NCI-H1694 treated with DMSO at 0.1 percent for 48 hours (cell line): ENCODE results near the gene FRZB.
"Not testable (repeated sequence)": the region's sequence is repeated elsewhere in the genome, so short reads cannot be mapped to it uniquely, and the experiment has no call there.

Experiments used
- DNase-seq: peaks from one replicate; lab custom pipeline; 2025; lab: John Stamatoyannopoulos, UW

Gene FRZB

DNA sequence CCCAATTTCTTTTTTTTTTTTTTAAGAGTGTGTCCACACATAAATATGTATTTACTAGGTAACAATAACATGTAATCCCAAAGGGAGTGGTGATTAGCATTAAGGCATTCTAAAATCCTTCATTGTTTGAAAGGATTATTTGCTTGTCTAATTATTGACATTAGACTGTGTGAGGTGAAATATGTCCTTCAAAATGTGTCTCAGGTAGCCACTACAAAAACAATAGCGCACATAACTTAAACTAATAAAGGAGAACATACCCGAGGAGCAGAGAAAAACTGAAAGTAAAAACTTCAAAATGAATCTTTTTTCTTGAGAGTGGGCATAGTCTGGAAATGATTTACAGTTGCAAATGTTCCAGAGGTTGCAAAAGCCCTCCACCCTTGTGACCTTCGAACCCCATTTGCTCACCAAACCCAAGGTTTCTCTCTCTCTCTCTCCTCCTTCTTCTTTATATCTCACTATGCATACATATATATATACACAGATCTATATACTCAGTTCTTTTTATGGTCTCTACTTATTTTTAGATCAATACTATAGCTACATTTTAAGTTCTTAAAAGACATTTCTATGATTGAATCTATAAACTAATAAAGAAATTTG, 24.4 kb upstream of the FRZB start:
- DNase-seq: no peak

DNA sequence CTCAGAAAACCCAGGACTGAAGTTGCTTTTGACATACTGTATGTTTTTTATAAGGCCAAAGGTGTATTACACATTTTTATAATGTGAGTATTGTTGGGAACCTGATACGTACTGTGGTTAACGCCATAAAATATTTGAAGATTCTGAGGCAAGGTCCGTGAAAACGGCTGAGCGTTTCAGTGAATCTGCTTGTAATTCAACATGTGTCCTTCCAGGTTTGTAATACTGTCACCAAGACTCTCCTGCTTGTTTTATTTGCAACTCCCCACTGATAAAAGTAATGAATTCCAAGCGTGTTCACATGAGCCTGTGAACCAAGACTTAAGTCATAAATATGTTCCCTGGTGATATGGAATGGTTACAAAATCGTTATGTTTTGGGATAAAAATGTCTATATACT, 23.9 kb upstream of the FRZB start:
- no peak for DNase-seq

DNA sequence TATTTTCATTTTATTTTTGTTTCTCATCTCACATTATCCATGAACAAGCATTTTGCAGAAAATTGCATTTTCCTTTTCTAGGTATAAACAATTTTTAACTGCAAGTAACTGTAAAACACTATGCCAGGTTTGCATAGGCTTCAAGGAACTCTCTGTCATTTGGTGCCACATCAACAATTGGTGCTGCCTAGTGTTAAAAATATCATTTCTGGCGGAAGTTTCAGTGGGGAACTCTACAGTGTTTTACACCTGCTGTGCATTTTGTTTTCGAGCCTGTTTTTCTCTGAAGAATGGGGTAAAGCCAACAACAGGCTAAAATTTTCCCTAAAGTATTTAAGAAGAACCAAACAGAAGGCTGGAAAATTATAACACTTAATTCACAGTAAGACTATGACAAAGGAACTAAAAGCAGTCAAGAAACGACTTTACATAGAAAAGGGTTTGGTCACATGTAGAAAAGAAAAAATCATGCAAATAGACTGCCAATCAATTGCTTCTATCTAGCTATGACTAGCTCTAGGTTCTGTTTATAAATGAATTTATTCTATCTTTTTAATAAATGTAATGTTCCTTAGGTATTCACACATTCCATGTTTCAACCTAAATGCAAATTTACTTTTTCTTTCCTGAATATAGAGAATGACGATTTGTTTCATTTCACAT, 21.4 kb upstream of the FRZB start:
- no peak for DNase-seq

DNA sequence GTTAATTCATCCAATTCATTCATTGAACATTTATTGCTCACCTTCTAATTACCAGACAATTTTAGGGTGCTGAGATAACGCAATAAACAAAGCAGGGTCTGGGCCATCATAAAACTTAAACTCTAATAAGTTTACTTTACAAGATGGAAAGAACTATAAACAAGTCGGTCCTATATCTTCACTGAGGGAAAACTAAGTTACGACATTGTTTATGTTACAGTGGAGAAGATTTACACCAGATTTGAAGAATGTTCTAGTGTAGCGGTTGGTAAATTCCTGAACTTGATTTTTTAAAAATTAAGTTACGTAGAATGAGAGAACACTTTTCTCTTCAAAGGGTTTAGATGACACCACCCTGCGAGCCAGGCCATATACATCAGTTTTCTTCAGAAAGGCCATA, 20.7 kb upstream of the FRZB start:
- DNase-seq: no peak

DNA sequence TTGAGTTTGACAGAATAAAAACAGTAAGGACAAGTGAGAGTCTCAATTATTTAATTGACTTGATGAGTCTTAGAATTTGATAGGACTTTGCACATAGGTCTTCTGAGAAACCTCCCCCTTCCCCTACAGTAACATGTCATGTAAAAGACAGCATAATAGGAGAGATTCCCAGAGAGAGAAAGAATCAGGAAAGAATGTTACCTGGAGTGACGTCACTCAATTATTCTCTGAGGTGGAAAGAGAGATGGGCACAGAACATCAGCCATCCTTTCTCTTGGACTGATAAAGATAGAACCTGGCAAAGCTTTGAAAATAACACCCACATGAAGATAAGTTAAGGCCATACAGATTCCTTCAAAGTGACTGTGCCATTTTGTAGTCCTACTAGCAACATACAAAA, 19.3 kb upstream of the FRZB start:
- no peak for DNase-seq

DNA sequence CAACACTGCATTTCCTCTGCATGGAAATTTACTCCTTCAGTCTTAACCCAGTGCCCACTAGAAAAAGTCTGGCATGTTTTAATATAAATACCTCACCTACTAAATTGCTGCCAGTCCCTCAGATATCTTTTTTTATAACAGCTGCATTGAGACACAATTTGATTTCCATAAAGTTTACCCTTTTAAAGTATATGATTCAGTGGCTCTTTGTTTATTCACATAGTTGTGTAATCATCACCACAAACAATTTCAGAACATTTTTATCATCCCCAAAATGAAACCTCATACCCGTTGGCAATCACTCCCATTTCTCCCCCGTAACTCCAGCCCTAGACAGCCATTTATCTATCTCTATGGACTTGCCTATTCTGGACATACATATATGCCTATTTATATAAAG, 17.0 kb upstream of the FRZB start:
- DNase-seq: no peak

DNA sequence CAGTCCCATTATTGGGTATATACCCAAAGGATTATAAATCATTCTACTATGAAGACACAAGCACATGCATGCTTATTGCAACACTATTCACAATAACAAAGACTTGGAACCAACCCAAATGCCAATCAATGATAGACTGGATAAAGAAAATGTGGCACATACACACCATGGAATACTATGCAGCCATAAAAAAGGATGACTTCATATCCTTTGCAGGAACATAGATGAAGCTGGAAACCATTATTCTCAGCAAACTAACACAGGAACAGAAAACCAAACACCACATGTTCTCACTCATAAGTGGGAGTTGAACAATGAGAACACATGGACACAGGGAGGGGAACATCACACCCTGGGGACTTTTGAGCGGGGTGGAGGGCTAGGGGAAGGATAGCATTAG, 13.7 kb upstream of the FRZB start:
- not testable (repeated sequence) for DNase-seq

DNA sequence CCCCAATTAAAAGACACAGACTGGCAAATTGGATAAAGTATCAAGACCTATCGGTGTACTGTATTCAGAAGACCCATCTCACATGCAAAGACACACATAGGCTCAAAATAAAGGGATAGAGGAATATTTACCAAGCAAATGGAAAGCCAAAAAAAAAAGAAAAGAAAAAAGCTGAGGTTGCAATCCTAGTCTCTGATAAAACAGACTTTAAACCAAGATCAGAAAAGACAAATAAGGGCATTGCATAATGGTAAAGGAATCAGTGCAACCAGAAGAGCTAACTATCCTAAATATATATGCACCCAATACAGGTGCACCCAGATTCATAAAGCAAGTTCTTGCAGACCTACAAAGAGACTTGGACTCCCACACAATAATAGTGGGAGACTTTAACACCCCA, 10.2 kb upstream of the FRZB start:
- DNase-seq: not testable (repeated sequence)

DNA sequence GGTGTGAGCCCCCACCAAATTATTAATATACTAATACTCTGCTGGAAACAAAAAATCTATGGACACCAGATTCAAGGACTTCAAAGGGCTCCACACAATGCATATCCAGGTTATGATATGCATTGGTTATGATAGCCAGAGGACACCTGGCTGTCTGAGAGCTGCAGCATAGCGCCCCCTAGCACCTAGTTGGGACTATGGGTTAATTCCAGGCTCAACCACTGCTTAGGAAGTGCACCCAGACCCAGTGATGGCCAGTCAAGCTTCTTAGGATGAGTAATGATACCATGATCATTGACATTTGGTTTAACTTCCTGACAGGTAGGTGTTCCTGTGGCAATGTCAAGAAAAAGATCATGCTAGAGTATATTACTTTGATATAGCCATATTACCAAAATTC, 3.8 kb upstream of the FRZB start:
- peak; percentile 5 for DNase-seq

DNA sequence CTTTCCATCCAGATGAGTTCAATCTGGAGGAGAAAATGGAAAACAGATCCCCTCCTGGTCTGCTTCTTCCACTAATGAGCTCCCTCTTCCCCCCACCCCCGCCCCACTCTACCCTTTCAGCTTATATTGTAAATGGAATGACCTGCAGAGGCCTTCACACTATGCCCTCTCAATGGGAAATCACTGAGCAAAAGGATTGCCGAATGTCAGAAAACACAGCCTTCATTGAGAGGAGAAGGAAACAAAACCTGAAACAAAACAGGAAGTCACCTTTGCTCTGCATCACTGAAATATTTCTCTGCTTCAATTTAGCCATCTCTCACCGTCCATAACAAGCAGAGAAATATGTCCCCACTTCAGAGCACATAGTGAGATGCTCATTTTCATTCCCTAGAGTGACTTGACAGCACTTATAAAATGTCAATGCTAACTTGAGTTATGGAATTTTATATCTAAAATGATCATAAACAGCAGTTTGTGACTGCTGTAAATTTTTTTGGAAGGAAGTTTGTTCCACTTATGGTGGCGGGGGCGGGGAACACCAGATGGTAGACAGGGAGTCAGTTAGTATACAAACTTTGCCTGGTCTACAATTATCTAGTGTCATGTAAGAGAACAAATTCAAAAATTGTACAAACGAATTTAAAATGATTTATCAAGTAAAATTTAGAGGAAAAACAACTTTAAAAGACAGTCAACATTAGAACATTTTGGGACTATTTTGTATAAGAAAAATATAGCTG, 1.8 kb upstream of the FRZB start:
- DNase-seq: peak; percentile 27

DNA sequence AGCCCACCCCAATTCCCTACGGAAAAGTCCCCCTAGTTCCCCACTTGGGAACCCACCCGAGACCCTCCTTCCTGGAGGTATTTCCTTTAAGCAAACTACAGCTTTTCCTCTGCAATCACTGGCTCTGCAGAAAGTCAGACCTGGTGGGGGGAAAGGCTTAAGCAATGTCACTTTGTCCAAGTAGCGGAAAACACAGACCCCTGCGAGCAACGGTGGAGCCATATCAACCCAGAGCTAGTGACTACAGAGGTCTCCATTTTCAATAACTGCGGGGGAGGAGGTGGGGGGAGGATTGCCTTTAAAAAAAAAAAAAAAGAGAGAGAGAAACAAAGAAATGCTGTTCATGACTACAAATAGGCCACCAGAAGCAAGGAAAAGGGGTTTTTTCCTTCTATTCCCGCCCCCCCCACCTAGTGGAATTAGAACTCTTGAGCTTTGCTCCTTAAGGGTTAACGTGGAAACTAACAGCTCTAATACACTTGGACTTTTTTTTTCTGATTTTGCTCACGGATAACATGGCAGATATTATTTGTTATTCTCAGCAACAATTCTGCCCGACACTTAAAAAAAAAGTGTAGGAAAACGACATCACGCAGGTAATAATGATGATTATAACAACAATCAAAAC, 1.1 kb upstream of the FRZB start:
- no peak for DNase-seq

DNA sequence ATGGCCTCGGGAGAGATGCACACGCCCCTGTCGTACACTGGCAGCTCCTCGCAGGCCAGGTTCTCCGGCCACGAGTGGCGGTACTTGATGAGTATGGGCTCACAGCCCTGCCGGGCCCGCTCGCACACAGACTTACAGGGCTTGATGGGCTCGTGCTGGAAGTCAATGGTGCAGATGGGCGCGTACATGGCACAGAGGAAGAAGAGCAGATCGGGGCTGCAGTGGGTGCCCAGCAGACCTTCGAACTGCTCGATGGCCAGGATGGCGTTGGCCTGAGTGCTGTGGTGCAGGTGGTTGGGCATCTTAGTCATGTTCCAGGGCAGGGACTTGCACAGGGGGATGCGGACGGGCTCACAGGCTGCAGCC, 359 bp downstream of the FRZB start:
- no peak for DNase-seq

DNA sequence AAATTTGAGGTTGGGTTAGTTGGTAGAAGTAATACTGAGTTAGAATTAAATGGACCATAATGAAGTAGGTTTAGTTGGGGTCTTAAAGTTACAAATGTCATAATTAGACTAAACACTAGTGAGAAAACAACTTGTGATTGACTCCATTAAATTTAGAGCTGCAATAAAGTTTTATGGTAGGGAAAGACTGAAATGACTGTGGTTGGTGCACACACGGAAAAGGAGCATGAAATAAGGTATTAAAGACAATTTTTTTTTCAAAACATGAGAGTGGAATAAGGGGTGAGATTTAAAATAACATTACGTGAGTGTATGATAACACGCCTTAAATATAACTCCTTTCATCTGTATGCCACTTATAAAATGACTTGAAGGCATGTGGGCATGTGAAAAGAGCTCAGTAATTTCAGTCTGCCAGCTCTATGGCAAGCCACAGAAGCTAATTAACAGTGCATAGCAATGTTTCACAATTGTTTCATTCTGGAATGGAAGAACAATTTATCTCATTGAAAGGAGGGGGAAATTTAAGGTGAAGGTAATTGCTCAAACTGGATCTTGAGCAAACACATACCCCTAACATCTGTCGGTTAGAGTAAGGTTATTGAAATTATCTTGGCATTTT, 1.4 kb downstream of the FRZB start:
- DNase-seq: no peak

DNA sequence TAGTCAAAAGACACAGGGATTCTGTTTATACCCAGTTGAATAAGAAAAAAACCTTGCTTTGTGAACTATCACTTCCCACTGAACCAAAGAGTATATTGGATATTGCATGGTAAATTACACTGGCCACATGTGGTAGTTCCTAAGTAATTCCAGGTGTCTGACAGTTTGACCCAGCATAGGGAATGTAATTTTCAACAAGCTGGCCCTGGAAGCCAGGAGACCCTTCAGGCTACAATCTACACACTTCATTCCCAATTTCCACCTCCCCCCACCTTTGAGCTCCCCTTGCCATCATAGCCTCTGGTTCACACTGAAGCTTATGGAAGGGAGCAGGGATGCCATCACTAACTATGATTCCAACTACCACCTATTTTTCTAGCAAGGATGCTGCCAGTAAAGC, 2.8 kb downstream of the FRZB start:
- DNase-seq: no peak

DNA sequence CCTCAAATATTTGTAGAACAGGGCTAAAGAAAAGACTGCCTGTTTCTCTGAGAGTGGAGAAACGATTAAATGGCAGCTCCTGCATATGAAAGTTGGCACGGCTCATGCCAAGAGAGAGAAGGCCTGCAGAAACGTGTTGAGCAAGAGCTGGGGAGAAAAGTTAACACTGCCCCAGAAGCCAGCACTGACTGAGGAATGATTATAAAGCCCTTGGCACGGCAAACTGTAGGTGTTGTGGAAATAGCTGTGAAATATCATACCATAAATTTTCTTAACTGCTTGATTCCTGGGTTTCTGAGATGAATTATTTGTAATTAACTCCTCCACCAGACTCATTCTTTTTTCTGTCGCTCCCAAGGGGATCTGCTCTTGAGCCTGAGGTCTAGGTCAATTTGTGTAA, 4.3 kb downstream of the FRZB start:
- no peak for DNase-seq

DNA sequence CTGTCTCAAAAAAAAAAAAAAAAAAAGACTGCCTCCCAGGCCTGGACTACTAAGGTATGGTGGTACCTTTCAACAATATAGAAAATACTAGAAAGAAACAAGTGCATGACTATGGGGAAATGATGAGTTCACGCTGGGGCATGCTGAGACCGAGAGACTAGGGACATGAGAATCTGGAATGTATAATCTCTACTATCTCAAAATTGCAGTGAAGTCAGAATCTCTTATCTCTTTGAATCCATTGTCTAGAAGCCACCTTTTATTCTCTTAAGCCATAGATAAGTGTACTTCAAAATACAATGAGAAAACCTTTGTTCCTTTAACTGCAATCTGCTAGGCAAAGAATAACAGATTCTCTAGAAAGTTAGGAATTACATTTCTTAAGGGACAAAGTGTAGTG, 5.6 kb downstream of the FRZB start:
- no peak for DNase-seq

DNA sequence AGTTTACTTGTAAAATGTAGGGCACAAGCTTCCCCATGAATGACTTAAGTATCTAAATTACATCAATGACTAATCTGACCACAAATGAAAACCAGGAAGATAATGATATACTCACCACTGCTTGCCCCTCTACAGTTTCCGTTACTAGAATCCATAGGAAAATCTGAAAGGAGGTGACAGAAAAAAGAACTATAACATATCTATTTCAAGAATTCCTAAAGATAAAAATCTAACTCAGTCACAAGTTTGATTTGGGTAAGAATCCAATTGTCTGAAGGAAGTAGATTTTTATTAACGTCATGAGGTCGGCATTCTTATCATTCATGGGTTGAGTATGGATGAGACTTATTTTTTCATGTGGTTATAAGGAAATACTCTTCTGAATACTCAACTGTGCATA, 7.8 kb downstream of the FRZB start:
- no peak for DNase-seq

DNA sequence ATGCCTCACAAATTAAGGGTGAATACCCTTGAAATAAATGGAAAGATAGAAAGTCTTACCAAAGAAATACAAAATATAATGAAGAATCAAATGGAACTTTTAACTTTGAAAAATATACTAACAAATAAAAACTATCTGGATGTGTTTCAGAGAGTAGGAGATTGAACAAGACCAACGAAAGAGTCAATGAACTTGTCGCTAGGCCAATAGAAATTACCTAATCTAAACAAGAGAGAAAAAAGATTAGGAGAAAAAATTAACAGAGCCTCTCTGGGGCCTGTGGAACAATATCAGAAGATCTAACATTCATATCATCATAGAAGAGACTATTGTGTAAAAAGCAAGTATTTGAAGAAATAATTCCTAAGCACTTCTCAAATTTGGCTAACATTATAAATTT, 11.1 kb downstream of the FRZB start:
- DNase-seq: no peak

DNA sequence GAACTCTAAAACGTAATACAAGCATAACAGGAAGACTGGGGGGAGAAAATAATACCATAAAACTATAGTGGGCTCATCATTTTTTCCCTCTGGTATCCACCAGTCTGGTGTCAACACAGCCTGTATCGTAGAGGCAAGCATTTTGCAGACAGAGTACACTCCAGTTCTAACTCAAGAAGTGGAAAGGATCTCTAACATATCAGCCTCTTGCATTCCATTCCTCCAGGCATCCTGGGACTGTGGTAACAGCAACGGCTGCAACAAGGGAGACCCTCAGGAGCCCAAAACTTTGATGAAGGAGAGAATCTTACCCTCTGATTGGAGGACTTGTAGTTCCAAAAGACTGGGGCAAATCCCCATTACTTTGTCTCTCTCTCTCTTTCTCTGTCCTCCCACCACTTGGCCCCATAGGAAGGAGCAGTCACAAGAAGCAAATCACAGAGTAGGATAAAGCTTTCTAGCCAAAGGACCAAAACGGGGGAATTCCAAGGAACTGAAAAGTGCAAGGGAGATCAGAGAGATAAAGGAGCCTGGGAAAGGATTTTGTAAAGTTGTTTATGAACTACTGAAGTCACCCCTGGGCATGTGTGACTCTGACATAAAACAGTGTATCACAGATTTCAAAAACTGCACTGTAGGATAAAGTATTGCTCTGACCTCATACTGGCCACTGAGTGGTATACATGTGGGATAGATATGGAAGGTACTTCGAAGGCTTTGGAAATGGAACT, 11.9 kb downstream of the FRZB start:
- no peak for DNase-seq

DNA sequence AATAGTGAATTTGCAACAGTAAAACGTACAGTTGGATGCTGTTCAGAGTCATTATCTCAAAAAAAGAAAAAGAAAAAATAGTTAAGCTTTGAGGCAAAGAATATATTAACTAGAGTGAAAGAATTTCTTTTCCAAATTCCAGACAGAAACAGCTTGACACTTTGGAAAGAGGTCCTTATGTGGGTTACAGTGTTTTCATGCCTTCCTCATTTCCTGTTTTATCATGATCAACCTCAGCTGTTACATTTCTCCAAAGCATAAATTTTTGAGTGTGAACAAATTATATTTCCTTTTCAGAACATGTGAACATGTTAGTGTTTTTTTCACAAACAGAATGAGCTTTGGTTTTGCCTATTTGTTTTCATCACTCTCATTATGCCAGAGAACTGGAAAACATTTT, 13.6 kb downstream of the FRZB start:
- DNase-seq: no peak

DNA sequence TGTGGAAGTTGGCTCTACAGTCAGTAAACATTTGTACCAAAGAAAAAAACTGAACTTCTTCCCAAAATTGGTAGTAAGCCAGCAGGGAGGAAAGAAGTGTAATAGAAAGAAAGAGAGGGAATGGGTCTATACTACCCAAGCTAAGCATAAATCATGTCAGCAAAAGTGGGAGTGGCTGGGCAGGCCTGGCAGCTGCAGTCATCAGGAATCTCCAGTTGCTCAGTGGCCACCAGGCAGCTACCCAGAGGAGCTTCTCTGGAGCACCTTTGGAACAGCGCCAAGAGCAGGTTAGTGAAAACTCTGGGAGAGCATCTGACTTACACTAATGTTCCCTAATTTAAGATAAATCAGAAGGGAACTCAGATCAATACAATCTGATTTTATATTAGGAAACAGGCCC, 14.3 kb downstream of the FRZB start:
- DNase-seq: no peak

DNA sequence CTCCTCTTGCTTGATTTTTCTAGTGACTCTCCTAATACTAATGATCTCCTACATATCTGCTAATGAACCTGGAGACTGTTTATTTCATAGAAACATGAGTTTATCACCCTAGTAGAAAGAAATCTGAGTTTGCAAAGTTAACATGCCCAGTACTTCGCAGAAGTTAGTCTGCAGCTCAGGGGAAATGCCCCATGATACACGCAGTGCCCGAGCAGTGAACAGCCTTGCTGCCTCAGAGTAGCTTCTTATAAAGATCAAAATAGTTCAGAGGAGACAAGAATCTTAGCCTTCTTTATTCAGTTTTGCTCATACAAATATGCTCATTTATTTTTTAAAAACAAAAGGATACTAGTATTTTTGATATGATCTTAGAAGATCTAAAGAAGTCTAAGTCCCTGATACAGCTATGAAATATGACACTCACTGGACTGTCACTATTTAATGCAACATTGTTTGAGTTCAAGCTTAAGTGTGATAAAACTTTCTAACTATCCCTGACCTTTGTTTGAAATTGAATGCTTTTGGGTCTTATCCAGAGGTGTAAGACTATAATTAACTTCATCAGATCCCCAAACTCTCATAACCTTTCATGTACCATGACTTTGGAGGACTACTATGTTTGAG, 20.5 kb downstream of the FRZB start:
- no peak for DNase-seq
